HG03097 (cell line): ENCODE results near the gene CDK10.

ENCODE experiments used
- ATAC-seq: cut with Tn5 transposase; IDR thresholded peaks from one replicate; pipeline ENCODE4 v1.9.1; 2021; ENCODE audit not compliant: unreplicated experiment, low FRiP score

Gene CDK10

DNA sequence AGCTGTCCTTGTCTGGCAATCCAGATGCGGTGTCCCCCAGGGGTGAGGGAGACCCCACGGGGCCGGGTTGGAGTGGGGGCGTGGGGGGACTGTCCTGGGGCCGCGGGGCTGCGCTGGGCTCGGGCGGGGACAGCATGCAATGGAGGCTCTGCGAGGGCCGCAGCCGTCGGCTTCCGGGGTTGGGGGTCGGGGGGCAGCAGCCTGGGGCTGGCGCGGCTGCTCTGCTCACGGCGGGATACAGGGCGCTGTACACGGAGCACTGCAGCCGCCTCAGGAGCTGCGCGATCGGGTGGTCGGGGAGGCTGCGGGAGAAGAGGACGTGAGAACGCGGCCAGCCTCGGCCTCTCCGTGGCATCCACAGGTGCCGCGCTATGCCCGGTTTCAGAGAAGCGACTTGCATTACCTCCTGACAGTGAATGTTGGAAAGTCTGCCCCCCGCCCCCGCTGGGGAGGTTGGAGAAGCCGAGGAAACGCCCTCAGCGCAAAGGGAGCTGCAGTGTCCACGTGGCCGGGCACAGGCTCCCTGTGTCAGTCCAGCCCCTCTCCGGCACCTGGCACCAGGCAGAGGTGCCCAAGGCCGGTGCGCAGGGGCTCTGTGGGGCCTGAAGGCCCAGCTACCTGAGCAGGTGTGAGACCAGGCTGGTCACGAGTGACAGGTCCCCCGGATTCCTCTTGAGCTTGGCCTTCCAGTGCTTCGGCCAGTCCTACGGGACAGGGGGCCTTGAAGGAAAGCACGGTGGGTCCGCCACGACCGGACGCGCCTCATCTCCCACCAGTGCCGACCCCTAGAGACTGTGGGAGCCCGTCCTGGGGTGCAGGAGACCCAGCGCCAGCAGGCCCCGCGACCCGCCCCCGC lies 24.4 kb downstream of the CDK10 start:
- ATAC-seq, result no peak

DNA sequence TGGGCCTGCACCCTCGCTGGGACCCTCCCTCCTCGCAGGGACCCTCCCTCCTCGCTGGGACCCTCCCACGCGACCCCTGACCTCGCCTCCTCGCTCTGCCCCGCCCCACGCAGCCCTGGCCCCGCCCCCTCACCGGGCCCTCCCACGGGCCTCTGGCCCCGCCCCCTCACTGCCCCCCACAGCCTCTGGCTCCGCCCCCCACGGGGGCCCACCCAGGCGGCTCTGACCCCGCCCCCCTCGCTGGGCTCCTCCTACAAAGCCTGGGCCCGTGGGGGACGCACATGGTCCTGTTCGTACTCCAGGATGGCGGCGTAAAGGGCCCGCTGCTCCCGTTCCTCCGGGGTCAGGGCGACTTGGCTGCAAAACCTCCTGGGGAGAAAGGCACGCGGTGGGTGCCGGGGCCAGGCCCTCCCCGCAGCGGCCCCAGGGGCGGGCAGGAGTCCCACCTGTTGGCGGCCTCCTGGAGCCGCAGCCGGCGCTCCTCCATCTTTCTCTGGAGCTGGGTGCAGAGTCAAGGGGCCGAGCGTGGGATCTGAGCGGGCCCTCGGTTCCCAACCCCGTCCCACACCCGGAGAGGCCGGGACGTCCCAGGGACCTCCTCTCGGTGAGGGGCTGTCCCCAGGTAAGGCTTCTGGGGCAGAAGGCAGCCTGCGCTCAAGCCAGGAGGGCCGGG lies 25.2 kb downstream of the CDK10 start:
- ATAC-seq, result no peak

GRCh38 chr16:89712274-89712781 lies 25.8 kb downstream of the CDK10 start:
- ATAC-seq, result no peak

DNA sequence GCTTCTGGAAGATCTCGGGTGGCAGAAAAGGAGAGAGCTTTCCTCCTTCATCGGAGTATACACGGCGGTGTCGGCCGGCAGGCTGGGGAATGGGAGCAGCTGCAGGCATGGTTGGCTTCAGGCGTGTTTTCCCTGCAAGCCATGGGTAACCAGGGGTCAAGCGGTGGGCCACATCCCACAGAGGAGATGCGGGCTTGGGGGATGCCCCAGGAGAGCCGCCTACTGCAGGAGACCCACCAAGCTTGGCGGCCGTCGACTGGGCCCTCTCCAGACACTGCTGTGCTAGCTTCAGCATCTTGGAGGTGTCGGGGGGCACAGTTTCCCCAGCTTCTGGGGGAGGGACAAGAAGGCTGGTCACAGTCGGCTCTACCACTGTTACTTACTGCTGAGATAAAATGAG lies 30.0 kb downstream of the CDK10 start:
- ATAC-seq, result no peak

DNA sequence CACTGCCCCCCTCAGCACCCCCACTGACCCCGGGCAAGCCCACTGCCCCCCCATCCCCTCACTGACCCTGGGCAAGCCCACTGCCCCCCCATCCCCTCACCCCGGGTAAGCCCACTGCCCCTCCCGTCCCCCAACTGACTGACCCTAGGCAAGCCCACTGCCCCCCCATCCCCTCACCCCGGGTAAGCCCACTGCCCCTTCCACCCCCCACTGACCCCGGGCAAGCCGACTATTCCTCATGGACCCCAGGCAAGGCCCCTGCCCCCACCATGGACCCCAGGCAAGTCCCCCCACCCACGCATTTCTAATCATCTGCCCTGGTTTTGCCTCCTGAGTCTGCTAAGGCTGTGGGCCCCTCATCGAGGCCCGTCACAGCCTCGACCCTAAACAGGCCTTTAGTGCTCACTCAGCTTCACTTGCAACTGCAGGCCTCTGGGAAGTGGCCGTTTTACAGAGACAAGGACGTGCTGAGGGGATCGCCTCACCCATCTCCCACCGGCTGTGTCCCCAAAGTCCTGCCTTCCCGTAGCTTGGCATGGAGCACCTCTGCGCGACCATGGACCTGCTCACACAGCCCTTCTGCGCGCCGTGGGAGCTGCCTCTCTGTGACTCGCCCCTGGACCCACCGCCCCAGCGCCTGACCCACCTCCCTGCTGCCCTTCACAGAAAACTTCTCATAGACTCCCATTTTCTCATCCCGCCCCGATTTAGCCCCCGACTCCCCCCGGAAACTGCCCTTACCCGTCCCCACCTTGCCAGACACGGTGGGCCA lies 30.6 kb downstream of the CDK10 start:
- no peak for ATAC-seq

DNA sequence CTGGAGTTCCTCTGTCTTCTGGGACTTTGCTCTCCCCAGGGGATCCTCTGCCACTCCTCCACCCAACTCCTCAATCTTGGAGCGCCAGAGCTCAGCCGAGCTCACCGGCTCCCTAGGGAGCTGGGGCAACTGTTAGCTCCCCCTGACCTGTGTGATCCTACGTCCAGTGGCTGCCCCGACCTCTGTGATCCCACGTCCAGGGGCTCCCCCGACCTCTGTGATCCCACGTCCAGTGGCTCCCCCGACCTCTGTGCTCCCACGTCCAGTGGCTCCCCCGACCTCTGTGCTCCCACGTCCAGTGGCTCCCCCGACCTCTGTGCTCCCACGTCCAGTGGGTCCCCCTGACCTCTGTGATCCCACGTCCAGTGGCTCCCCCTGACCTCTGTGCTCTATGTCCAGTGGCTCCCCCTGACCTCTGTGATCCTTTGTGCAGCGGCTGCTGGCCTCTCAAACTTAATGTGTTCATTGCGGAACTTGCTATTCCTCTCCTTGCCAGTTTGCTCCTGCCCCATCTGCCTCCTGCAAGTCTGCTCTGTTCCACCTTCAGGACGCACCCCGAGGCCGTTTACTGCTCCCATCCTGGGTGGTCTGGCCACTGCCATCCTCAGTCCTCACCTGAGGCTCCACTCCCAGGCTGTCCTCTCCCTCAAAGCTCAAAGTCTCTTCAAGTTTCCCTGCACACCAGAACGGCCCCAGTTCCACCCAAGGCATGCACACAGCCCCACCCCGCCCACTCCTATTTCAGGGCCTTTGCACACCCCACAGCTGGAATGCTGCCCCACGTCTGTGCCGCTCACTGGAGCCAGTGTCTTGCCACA lies 31.4 kb downstream of the CDK10 start:
- no peak for ATAC-seq

DNA sequence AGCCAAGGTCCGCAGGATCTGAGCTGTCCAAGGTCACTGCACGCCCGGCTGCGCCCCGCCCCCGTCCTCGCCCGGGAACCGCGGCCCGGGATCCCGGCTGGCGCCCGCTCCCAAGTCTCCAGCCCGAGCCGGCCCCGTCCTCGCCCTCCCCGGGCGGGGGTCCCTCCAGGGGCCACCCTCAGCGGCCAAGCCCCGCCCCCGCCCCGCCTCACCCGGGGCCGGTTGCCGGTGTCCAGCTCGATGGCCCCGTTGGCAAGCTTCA lies 34.0 kb downstream of the CDK10 start:
- ATAC-seq, result peak; percentile 14

DNA sequence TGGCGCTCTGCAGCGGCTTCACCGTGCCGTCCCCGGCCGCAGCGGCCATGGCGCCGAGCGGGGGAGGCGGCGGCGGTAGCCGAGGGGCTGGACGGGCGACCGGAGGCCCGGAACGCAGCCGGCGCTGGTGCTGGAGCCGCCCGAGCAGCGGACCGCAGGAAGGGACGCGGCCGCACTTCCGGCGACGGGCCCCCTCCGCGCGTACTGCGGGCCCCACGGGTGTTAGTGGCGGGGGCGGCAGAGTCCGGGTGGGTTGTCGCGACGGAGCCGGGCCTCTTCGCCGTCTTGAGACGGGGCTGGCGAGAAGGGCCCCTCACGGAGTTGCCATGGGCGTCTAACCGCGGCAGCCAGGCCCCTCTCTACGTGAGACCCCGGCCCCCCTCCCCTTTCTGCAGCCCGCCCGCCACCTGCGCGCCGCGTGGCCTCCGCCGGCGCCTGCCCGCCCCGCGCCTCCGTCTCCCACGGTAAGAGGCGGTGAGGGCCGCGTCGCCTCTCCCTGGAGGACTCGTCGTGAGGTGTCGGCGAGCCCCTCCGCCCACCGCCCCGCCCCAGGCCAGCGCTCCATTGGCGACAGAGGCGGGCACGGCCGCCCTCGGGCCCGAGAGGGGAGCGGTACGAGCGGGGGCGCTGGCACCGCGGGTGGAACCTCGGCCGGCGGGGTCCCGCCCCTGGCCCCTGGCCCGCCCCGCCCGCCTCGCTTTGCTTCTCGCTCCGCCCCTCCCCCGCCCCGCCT lies 34.5 kb downstream of the CDK10 start, which contains the start of the genes VPS9D1 and ZNF276:
Gene VPS9D1 (minus strand): TSS at position 86 of the 733 bp plus-strand sequence. CDS start 37 bp downstream, at position 49.
Gene ZNF276 (plus strand): TSS at position 725 of the 733 bp plus-strand sequence. CDS start 104 bp downstream, outside the sequence.
- ATAC-seq, result peak; percentile 51

GRCh38 chr16:89721546-89722391 lies 35.3 kb downstream of the CDK10 start:
- peak; percentile 34 for ATAC-seq

GRCh38 chr16:89722392-89723278 lies 36.1 kb downstream of the CDK10 start:
- ATAC-seq, result peak; percentile 12

- ATAC-seq, result no peak
These were observed 37.1 kb downstream of the CDK10 start for GRCh38 chr16:89723279-89724250.

- ATAC-seq, result no peak
These were observed 41.1 kb downstream of the CDK10 start for GRCh38 chr16:89727406-89728120.

DNA sequence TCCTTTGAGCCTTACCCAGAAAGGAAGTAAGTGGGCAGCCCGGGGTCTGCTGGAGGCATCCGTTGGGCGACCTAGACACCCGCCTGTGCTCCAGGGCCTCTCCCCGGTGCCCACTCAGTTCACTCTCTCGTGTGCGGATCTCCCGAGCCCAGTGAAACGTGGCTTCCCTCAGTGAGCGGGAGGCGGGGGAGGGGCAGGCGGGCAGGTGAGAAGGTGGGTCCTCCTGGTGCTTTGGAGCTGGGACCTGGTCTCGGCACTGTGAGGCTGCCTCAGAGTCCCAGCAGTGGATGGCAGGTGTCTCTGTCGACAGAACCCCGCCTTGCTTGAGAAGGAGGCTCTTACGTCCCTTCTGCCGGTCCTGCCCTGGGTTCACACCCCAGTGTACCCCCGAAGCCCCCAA lies 42.8 kb downstream of the CDK10 start:
- no peak for ATAC-seq

GRCh38 chr16:89729863-89730593 lies 43.5 kb downstream of the CDK10 start:
- no peak for ATAC-seq

- ATAC-seq, result no peak
These were observed 44.2 kb downstream of the CDK10 start for GRCh38 chr16:89730610-89731234.
